ENCODE data around the gene ADCY9.

- TF ChIP-seq, protein P1, sequence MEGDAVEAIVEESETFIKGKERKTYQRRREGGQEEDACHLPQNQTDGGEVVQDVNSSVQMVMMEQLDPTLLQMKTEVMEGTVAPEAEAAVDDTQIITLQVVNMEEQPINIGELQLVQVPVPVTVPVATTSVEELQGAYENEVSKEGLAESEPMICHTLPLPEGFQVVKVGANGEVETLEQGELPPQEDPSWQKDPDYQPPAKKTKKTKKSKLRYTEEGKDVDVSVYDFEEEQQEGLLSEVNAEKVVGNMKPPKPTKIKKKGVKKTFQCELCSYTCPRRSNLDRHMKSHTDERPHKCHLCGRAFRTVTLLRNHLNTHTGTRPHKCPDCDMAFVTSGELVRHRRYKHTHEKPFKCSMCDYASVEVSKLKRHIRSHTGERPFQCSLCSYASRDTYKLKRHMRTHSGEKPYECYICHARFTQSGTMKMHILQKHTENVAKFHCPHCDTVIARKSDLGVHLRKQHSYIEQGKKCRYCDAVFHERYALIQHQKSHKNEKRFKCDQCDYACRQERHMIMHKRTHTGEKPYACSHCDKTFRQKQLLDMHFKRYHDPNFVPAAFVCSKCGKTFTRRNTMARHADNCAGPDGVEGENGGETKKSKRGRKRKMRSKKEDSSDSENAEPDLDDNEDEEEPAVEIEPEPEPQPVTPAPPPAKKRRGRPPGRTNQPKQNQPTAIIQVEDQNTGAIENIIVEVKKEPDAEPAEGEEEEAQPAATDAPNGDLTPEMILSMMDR (IDR thresholded peaks at IDR 0.05), result no peak
- no peak for TF ChIP-seq EZH2 (IDR thresholded peaks at IDR 0.05; ENCODE audit: borderline replicate concordance, insufficient read depth, low read depth, low read length, poor library complexity, severe bottlenecking)
These were observed 14.6 kb downstream of the ADCY9 start for GRCh38 chr16:4101421-4102219.

Data from B cell (primary cell).